ENCODE measurements around the gene PMEPA1. TPM values are rescaled to one million over a fixed set of nuclear protein-coding genes. Genes with fewer than 3 reads are reported as not detected.

The PMEPA1 gene
- total RNA-seq, 1 donor from 2014 or later: 26.3 TPM

DNA sequence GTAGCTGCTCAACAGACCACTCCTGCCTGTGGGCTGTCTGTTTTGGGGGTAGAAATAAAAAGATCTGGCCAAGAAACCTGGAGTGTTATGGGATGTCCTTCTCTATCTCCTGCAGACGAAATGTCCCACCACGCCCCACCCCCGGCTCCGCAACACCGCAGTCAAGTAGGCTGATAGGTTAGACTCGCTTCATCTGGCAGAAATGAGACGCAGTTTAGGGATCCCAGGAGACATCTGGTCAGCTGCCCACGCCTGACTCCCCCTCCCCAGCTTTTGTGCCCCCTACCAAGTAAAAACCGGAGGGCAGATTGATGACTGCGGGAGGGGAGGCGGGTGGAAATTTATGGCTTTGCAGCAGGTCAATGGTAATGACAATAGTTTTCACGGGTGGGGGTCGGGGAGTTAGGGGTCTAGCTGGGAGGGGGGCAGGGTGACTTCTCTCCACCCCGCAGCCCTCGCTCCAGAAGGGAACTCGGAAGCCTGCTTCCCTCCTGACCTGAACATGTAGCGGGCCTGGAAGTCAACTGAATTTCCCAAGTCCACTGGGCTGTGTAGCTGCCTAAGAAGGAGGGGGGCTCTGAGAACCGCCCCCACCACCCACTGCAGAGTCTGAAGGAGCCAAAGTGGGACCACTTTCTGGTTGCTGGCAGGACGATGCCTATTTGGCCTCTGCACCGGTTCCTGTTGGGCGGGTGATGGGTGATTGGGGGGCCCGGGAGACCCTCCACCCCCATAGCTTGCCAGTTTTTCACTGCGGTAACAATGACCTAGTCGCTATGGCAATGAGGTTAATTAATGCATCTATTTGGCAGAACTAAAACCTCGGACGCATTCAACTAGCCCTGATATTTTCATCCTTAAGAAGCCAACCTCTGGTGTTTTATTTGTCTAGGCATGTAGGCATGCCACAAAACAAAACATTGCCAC lies 25.7 kb downstream of the PMEPA1 start:
- ATAC-seq (no peak), DNase-seq (ENCODE audit: low spot score) (no peak)
- intact Hi-C loops (cut with DNase I): loop anchor here (5.0 kb wide), 1 partner anchor 502 kb away; no protein-coding TSS in a partner anchor

GRCh38 chr20:57683287-57683686 lies 26.5 kb downstream of the PMEPA1 start:
- intact Hi-C loops (cut with DNase I): loop anchor here (5.0 kb wide), 1 partner anchor 501 kb away; no protein-coding TSS in a partner anchor
- no peak for DNase-seq (ENCODE audit: low spot score)
- no peak for ATAC-seq

- DNase-seq (ENCODE audit: low spot score): no peak
- intact Hi-C loops (cut with DNase I): loop anchor here (5.0 kb wide), 1 partner anchor 500 kb away; no protein-coding TSS in a partner anchor
- no peak for ATAC-seq
Measured at GRCh38 chr20:57682184-57683101, 27.4 kb downstream of the PMEPA1 start.

GRCh38 chr20:57680934-57681914 lies 28.6 kb downstream of the PMEPA1 start:
- DNase-seq (ENCODE audit: low spot score) (no peak), ATAC-seq (no peak)
- intact Hi-C loops (cut with DNase I): loop anchor here (5.0 kb wide), 1 partner anchor 499 kb away; no protein-coding TSS in a partner anchor

GRCh38 chr20:57680131-57680716 lies 29.6 kb downstream of the PMEPA1 start:
- intact Hi-C loops (cut with DNase I): loop anchor here (5.0 kb wide), 1 partner anchor 498 kb away; no protein-coding TSS in a partner anchor
- DNase-seq (ENCODE audit: low spot score): no peak

DNA sequence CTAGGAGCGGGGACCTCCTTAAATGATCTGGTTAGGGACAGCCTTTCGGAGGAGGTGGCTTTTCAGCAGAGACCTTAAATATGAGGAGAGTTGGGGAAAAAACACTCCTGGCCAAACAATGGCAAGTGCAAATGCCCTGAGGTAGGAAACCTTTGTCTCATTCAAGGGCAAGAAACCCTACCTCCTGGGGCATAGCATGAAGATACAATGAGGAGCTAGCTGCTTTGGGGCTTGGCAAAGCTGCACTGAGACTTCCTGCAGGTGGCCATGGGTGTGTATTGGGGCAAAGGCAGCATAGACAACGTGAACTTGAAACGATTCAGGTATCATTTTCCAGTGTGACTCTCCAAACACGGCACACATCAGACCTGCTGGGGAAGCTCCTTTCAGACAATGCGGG lies 30.7 kb downstream of the PMEPA1 start:
- intact Hi-C loops (cut with DNase I): no loop called here
- ATAC-seq (no peak), DNase-seq (ENCODE audit: low spot score) (no peak)

More at GRCh38 chr20:57680131-57680716, 29.6 kb downstream of the PMEPA1 start:
- peak; percentile 21 for ATAC-seq

- ATAC-seq: no peak
- no peak for DNase-seq (ENCODE audit: low spot score)
- intact Hi-C loops (cut with DNase I): no loop called here
Measured at GRCh38 chr20:57678340-57678739, 31.5 kb downstream of the PMEPA1 start.

DNA sequence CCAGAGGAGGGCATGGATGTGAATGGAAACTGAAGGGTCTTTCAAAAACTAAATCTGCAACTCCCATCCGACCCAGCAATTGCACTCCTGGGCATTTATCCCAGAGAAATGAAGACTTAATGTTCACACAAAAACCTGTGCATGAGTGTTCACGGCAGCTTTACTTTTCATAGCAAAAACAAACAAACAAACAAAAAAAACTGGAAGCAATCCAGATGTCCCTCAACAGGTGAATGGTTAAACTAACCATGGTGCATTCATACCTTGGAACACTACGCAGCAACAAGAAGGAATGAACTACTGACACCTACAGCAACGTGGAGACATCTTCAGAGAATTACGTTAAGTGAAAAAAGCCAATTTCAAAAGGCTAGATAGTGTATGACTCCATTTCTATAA lies 32.2 kb downstream of the PMEPA1 start:
- intact Hi-C loops (cut with DNase I): no loop called here
- ATAC-seq: no peak

DNA sequence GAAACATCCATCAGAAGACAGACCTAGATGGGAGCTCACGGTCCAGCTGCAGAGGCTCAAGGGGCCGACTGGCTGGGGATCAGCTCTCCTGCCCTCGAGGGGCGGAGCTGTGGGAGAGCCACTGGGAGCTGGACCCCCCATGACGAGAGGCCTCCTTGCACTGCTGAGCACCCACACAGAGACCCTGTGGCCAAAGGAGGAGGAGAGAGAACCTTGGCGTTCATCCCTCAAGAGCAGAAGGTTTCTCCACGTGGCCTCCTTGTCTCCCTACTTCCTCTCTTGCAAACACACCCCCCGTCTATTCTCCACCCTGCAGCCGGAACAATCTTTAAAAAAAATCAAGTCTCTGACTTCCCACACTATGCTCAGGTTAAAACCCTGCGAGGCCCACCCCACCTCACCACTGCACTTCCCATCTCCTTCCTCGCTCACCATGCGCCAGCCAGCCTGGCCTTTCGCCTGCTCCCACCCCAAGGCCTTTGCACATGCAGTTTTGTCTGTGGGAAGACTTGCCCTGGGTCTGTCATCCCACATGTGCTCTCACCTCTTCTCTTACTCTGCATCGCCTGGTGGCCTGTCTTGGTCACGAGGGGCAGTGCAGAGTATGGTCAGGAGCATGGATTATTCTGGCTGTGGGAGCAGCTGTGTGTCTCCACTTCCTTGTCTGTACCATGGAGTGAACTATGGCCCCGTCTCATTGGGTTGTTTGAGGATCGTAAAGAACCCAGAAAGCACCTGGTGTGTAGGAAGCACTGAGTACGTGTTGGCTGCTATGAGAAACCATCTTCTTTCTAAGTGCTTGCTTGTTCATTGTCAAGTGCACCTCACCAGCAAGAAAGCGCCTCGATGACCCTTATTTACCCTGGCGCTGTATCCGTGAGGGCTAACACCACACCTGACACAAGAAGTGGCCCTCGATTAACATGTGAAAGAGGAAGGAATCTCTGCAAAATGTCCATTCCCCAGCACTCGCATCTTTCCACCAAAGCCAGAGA lies 32.9 kb downstream of the PMEPA1 start:
- intact Hi-C loops (cut with DNase I): no loop called here
- ATAC-seq (no peak), DNase-seq (ENCODE audit: low spot score) (no peak)

More for the DNA sequence above, 32.2 kb downstream of the PMEPA1 start:
- no peak for DNase-seq (ENCODE audit: low spot score)

- DNase-seq (ENCODE audit: low spot score) (no peak), ATAC-seq (no peak)
- intact Hi-C loops (cut with DNase I): no loop called here
Measured at GRCh38 chr20:57675773-57676172, 34.0 kb downstream of the PMEPA1 start.

DNA sequence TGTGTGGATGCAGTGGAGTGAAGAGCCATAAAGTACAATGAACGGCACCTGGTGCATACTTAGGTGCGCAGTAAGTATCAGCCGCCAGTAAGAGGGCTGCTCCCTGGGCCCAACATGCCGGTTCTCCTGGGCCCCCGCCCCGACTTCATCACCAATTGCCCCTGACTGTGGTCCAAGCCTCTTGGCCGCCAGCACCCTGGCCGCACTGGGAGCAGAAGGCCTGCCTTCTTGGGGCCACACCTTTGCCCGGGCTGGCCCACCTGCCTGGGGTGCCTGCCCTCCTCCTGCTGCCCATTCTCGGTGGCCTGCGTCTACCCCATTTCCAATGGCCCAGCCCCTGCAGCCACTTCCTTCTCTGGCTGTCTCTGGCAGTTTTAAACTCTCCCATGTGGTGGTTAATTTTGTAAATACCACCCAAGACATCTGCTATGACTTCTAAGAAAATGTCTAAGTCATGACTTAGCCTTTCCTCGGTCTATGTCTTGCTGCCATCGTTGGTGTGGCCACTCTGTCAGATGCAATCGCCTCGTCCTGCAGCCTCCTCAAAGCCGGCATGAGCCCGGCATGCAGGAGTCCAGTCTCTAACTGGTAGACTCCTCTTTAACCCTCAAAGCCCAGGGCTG lies 36.8 kb downstream of the PMEPA1 start:
- ATAC-seq (no peak), DNase-seq (ENCODE audit: low spot score) (no peak)
- intact Hi-C loops (cut with DNase I): no loop called here

- ATAC-seq: peak; percentile 41
- intact Hi-C loops (cut with DNase I): no loop called here
- no peak for DNase-seq (ENCODE audit: low spot score)
Measured at GRCh38 chr20:57672164-57672563, 37.7 kb downstream of the PMEPA1 start.

GRCh38 chr20:57671662-57672061 lies 38.2 kb downstream of the PMEPA1 start:
- no peak for ATAC-seq
- intact Hi-C loops (cut with DNase I): no loop called here
- no peak for DNase-seq (ENCODE audit: low spot score)

- intact Hi-C loops (cut with DNase I): no loop called here
Measured at GRCh38 chr20:57671072-57671391, 38.8 kb downstream of the PMEPA1 start.

GRCh38 chr20:57670288-57671071 lies 39.3 kb downstream of the PMEPA1 start:
- ATAC-seq (no peak), DNase-seq (ENCODE audit: low spot score) (no peak)
- intact Hi-C loops (cut with DNase I): no loop called here

More at GRCh38 chr20:57671072-57671391, 38.8 kb downstream of the PMEPA1 start:
- no peak for ATAC-seq
- no peak for DNase-seq (ENCODE audit: low spot score)

GRCh38 chr20:57669632-57670031 lies 40.2 kb downstream of the PMEPA1 start:
- intact Hi-C loops (cut with DNase I): no loop called here
- ATAC-seq (no peak), DNase-seq (ENCODE audit: low spot score) (no peak)

All from sciatic nerve (tissue), 2 donors.